Neural cell (in vitro differentiated cells): ENCODE data around the gene SPEG. TPM values are rescaled to one million over a fixed set of nuclear protein-coding genes. Genes with fewer than 3 reads are reported as not detected.

Experiments used
- H2AFZ ChIP-seq: fragments of 200-600, 300-800 bp; sonication (generic), shearing (Covaris generic); 2 replicates; pipeline ENCODE4 v1.6.0; 2014; ENCODE audit warnings: low read depth, mild to moderate bottlenecking, antibody characterized with exemption, low read length, moderate library complexity
- H3F3A ChIP-seq: fragments of 200-600 bp; shearing (Covaris generic); 2 replicates; pipeline ENCODE4 v1.6.1; 2016; ENCODE audit warnings: mild to moderate bottlenecking, moderate library complexity, mixed read lengths, antibody characterized with exemption, low read length; ENCODE audit not compliant: insufficient read depth, poor library complexity, severe bottlenecking
- H3K27ac ChIP-seq: fragments of 200-600, 300-800 bp; sonication (generic), shearing (Covaris generic); 2 replicates; pipeline ENCODE4 v1.5.1; 2014; ENCODE audit warnings: mild to moderate bottlenecking, low read length, moderate library complexity
- H3K27me3 ChIP-seq: fragments of 300-800, 200-600 bp; sonication (generic), shearing (Covaris generic); 2 replicates; pipeline ENCODE4 v1.6.0; 2014; ENCODE audit warnings: mild to moderate bottlenecking, low read depth, low read length, moderate library complexity; ENCODE audit not compliant: insufficient read depth
- H3K36me3 ChIP-seq: fragments of 300-800, 200-600 bp; sonication (generic), shearing (Covaris generic); 2 replicates; pipeline ENCODE4 v1.5.1; 2014; ENCODE audit warnings: mild to moderate bottlenecking, antibody characterized with exemption, low read length, moderate library complexity; ENCODE audit not compliant: insufficient read depth
- H3K4me2 ChIP-seq: fragments of 300-800, 200-600 bp; sonication (generic), shearing (Covaris generic); 2 replicates; pipeline ENCODE4 v1.6.0; 2014; ENCODE audit warnings: mild to moderate bottlenecking, low read length
- H3K4me3 ChIP-seq: fragments of 300-800, 200-600 bp; sonication (generic), shearing (Covaris generic); 2 replicates; pipeline ENCODE4 v1.5.1; 2014; ENCODE audit warnings: mild to moderate bottlenecking, low read length, moderate library complexity
- H3K79me2 ChIP-seq: fragments of 200-600 bp; shearing (Covaris generic); replicated peaks from 2 replicates; pipeline ENCODE4 v1.6.0; 2014; ENCODE audit warnings: mild to moderate bottlenecking, low read length, moderate library complexity; ENCODE audit not compliant: insufficient read depth
- H3K9ac ChIP-seq: fragments of 300-800, 200-600 bp; sonication (generic), shearing (Covaris generic); 2 replicates; pipeline ENCODE4 v1.6.1; 2016; ENCODE audit warnings: mild to moderate bottlenecking, low read length, mixed read lengths
- H3K9me2 ChIP-seq: fragments of 200-600 bp; shearing (Covaris generic); 2 replicates; pipeline ENCODE4 v1.6.1; 2016; ENCODE audit warnings: mild to moderate bottlenecking, low read length, mixed read lengths; ENCODE audit not compliant: insufficient read depth
- H3K9me3 ChIP-seq: fragments of 200-600, 300-800 bp; sonication (generic), shearing (Covaris generic); 2 replicates; pipeline ENCODE4 v1.6.1; 2016; ENCODE audit warnings: mild to moderate bottlenecking, mixed run types, low read length, moderate library complexity, mixed read lengths
- H4K20me1 ChIP-seq: fragments of 200-600 bp; shearing (Covaris generic); 2 replicates; pipeline ENCODE4 v1.6.1; 2016; ENCODE audit warnings: mild to moderate bottlenecking, mixed run types; ENCODE audit not compliant: insufficient read depth
- EP300 ChIP-seq: fragments of 450-650 bp; conservative IDR thresholded peaks from 2 replicates; pipeline ENCODE4 v1.6.1; 2014; ENCODE audit warnings: antibody characterized with exemption, mild to moderate bottlenecking, moderate library complexity; ENCODE audit not compliant: poor library complexity, severe bottlenecking
- MXI1 ChIP-seq: fragments of 450-650 bp; conservative IDR thresholded peaks from 2 replicates; pipeline ENCODE4 v1.6.1; 2014; ENCODE audit warnings: antibody characterized with exemption, mild to moderate bottlenecking; ENCODE audit not compliant: poor library complexity, severe bottlenecking
- RAD21 ChIP-seq: fragments of 450-650 bp; conservative IDR thresholded peaks from 2 replicates; pipeline ENCODE4 v1.6.1; 2014; ENCODE audit warnings: antibody characterized with exemption, mild to moderate bottlenecking, moderate library complexity
- TAF1 ChIP-seq: IDR thresholded peaks from 2 replicates; pipeline ENCODE4 v1.6.1; 2012; ENCODE audit warnings: low read depth
- polyA plus RNA-seq: library from polyadenylated mRNA; depleted of rRNA; stranded (reverse); fragments of >200 nt; gene quantifications from 2 replicates; pipeline ENCODE4 v1.2.3, GENCODE V29; 2014
- TF ChIP-seq, protein P1 (sequence below): IDR thresholded peaks from 2 replicates; pipeline ENCODE4 v1.6.1; 2012; ENCODE audit warnings: borderline replicate concordance

SPEG gene
- polyA plus RNA-seq, 1 donor from 2014 or later, result 58.3 TPM

DNA sequence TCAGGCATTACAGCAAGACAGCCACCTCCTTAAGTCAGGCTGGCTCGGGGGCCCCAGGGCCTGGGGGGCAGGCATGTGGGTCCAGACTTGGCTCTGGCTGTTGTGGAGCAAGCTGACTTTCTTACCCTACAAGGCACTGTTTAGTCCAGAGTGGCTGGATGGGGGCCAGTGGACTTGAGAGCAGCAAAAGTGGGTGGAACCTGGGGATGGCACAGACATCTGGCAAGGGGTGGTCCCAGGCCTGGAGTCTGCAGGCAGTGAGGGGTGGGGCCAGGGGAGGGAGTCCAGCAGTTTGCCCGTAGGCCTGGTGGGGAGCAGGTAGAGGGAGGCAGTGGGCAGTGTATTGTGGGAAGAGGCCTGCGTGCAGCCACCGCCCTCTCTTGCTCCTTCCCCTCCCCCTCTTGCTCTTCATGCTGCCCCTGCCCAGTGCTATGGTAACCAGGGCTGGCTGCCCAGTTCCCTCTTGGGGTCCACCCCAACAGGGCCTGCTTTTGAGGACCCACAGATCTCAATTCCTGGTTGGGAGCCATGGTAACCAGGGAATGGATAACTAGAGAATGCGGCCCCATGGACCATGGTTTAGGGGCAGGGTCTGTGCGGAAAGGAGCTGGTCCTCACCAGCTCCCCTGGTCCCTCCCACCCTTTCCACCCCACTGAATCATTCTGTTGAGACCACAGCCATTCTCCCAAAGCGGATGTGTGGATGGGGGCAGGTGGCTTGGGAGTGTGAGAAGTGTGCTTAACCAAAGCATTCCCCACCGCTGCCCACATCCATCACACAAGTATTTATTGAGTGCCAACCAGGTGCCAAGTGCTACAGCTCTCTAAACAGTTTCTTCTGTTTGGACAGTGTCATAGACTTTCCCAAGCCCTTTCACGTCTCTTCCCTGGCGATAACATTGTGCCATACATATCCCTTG is 19.3 kb downstream of the SPEG start:
- Histone ChIP-seq H3K36me3 (peaks cover 6% of the 10 kb centered on the region), H3K27me3 (peaks cover 1% of the 10 kb centered on the region), H3K9ac (no peak overlapping the region), H3F3A (no peaks in the 10 kb centered on the region), H3K27ac (no peak overlapping the region), H4K20me1 (no peaks in the 10 kb centered on the region), H2AFZ (no peak overlapping the region), H3K79me2 (no peaks in the 10 kb centered on the region), H3K4me3 (no peak overlapping the region), H3K4me2 (no peak overlapping the region), H3K9me3 (no peaks in the 10 kb centered on the region), H3K9me2 (no peaks in the 10 kb centered on the region)
- no peak for TF ChIP-seq TAF1
- no peak for TF ChIP-seq MXI1
- TF ChIP-seq, protein P1, sequence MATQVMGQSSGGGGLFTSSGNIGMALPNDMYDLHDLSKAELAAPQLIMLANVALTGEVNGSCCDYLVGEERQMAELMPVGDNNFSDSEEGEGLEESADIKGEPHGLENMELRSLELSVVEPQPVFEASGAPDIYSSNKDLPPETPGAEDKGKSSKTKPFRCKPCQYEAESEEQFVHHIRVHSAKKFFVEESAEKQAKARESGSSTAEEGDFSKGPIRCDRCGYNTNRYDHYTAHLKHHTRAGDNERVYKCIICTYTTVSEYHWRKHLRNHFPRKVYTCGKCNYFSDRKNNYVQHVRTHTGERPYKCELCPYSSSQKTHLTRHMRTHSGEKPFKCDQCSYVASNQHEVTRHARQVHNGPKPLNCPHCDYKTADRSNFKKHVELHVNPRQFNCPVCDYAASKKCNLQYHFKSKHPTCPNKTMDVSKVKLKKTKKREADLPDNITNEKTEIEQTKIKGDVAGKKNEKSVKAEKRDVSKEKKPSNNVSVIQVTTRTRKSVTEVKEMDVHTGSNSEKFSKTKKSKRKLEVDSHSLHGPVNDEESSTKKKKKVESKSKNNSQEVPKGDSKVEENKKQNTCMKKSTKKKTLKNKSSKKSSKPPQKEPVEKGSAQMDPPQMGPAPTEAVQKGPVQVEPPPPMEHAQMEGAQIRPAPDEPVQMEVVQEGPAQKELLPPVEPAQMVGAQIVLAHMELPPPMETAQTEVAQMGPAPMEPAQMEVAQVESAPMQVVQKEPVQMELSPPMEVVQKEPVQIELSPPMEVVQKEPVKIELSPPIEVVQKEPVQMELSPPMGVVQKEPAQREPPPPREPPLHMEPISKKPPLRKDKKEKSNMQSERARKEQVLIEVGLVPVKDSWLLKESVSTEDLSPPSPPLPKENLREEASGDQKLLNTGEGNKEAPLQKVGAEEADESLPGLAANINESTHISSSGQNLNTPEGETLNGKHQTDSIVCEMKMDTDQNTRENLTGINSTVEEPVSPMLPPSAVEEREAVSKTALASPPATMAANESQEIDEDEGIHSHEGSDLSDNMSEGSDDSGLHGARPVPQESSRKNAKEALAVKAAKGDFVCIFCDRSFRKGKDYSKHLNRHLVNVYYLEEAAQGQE, result no peak

DNA sequence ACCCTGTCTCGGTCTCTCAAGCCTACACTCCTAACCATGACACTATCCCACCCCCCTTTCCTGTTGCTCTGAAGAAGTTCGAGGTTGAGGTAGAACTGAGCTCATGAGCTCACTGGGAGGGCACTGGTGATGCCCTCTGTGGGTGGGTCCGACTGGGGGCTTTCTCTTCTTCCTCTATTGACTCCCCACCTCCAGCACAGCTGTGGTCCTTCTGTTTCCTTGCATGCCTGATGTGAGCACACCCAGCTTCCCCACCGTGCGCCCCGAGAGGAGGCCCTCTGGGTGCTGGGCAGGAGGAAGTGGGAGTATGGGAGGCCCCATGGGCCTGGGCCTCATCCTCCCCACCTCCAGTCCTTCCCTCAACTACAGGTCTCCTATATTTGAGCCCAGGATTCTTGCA is 20.9 kb downstream of the SPEG start:
- Histone ChIP-seq H2AFZ (no peak overlapping the region), H3F3A (no peaks in the 10 kb centered on the region), H3K9ac (no peak overlapping the region), H3K4me3 (no peak overlapping the region), H3K9me2 (no peaks in the 10 kb centered on the region), H3K27me3 (no peaks in the 10 kb centered on the region), H3K27ac (no peak overlapping the region), H3K4me2 (no peak overlapping the region), H3K36me3 (peaks cover 6% of the 10 kb centered on the region), H3K9me3 (no peaks in the 10 kb centered on the region), H3K79me2 (no peaks in the 10 kb centered on the region), H4K20me1 (no peaks in the 10 kb centered on the region)
- no peak for TF ChIP-seq MXI1
- no peak for TF ChIP-seq EP300
- no peak for TF ChIP-seq RAD21
- TF ChIP-seq, protein P1, result no peak
